Measurements from ENCODE around the gene PGGHG. TPM values are rescaled to one million over a fixed set of nuclear protein-coding genes. Genes with fewer than 3 reads are reported as not detected.

The PGGHG gene
- total RNA-seq, 2 donors from 2014 or later, result 18.8 to 20.7 TPM

GRCh38 chr11:266676-267439 is 22.1 kb upstream of the PGGHG start:
- intact Hi-C loops (cut with DNase I), result loop anchor here in 1 of 2 donors (10.0 kb wide), 1 partner anchor 118 kb away; no protein-coding TSS in a partner anchor
- DNase-seq (ENCODE audit: low spot score), result no peak

GRCh38 chr11:267491-267994 is 21.4 kb upstream of the PGGHG start:
- intact Hi-C loops (cut with DNase I), result loop anchor here in 1 of 2 donors (10.0 kb wide), 1 partner anchor 117 kb away; no protein-coding TSS in a partner anchor
- DNase-seq (ENCODE audit: low spot score), result peak; percentile 93

GRCh38 chr11:268716-269145 is 20.2 kb upstream of the PGGHG start:
- intact Hi-C loops (cut with DNase I), result loop anchor here in 1 of 2 donors (10.0 kb wide), 1 partner anchor 116 kb away; no protein-coding TSS in a partner anchor
- peak; percentile 91 for DNase-seq (ENCODE audit: low spot score)

- no peak for DNase-seq (ENCODE audit: low spot score)
- intact Hi-C loops (cut with DNase I), result loop anchor here in 1 of 2 donors (10.0 kb wide), 1 partner anchor 115 kb away; no protein-coding TSS in a partner anchor
Observed at GRCh38 chr11:269146-269890, 19.6 kb upstream of the PGGHG start.

GRCh38 chr11:270451-271318 is 18.2 kb upstream of the PGGHG start:
- intact Hi-C loops (cut with DNase I), result no loop called here

GRCh38 chr11:271319-271715 is 17.6 kb upstream of the PGGHG start:
- DNase-seq (ENCODE audit: low spot score), result no peak
- intact Hi-C loops (cut with DNase I), result no loop called here

More at GRCh38 chr11:270451-271318, 18.2 kb upstream of the PGGHG start:
- DNase-seq (ENCODE audit: low spot score), result no peak

GRCh38 chr11:272195-272930 is 16.6 kb upstream of the PGGHG start:
- no peak for DNase-seq (ENCODE audit: low spot score)
- intact Hi-C loops (cut with DNase I), result no loop called here

- DNase-seq (ENCODE audit: low spot score), result no peak
Observed at GRCh38 chr11:272931-273198, 16.1 kb upstream of the PGGHG start.

GRCh38 chr11:276219-276618 is 12.7 kb upstream of the PGGHG start:
- intact Hi-C loops (cut with DNase I), result no loop called here

More at GRCh38 chr11:272931-273198, 16.1 kb upstream of the PGGHG start:
- intact Hi-C loops (cut with DNase I), result no loop called here

GRCh38 chr11:278001-278951 is 10.7 kb upstream of the PGGHG start, which contains the start of gene NLRP6:
Gene NLRP6 (plus strand): TSS chr11:278407. CDS start chr11:278570, 163 bp downstream.
- DNase-seq (ENCODE audit: low spot score), result peak; percentile 76
- intact Hi-C loops (cut with DNase I), result no loop called here

More at GRCh38 chr11:276219-276618, 12.7 kb upstream of the PGGHG start:
- no peak for DNase-seq (ENCODE audit: low spot score)

GRCh38 chr11:279040-279965 is 9.6 kb upstream of the PGGHG start:
- DNase-seq (ENCODE audit: low spot score), result peak; percentile 81
- intact Hi-C loops (cut with DNase I), result no loop called here

- DNase-seq (ENCODE audit: low spot score), result peak; percentile 81
- intact Hi-C loops (cut with DNase I), result no loop called here
Observed at GRCh38 chr11:279966-280705, 8.8 kb upstream of the PGGHG start.

- peak; percentile 82 for DNase-seq (ENCODE audit: low spot score)
- intact Hi-C loops (cut with DNase I), result no loop called here
Observed at GRCh38 chr11:280706-281485, 8.0 kb upstream of the PGGHG start.

- DNase-seq (ENCODE audit: low spot score), result peak; percentile 73
- intact Hi-C loops (cut with DNase I), result no loop called here
Observed at GRCh38 chr11:281486-282161, 7.3 kb upstream of the PGGHG start.
